DMS53 (cell line): ENCODE data around the gene USP10.

ENCODE experiments used
- DNase-seq: peaks from one replicate; lab custom pipeline; 2025; lab: John Stamatoyannopoulos, UW

USP10 gene

DNA sequence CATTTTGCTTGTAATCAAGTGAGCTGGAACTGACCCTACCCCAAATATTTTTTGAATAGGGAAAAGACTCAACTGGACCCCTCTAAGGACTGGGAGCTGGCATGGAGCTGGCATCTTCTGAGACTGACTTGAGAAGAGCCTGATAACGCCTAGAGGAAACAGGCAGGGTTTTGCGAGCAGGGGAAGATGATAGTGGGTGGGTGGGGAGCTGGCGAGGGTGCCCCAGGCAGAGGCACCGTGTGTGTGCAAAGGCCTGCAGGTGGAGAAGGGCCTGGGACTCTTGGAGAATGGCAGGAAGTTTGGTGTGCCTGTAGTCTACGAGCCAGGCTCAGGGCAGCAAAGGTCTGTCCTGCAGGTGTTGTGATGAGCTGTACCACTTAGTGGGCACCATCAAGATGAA lies 124.1 kb downstream of the USP10 start:
- DNase-seq = no peak

DNA sequence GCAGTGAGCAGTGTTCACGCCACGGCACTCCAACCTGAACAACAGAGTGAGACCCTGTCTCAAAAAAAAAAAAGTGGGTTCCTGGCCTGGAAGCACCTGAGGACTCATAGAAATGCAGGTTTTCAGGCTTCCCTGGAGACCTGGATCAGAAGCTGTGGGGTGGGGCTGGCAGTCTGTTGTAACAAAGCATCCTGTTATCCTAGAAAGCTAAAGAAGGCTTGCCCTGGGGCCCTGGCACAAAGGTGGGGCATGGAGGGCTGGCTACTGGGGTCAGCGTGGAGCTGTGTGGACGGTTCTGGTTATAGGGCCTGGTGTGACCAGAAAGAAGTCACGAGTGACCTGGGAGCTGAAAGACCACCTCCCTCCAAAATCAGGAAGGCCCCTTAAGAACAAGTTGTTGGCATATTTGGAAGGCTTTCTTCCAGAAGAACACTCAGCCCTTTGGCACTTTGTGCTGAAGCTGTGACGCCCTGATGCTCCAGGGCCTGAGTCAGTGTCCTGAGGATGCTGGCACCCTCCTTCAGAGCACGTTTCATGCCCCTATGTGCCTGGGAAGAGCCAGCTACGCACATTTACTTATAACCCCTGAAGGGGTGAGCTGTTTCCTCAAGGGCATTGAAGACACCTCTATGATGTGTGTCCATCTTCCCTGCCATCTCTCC lies 126.2 kb downstream of the USP10 start:
- no peak for DNase-seq

DNA sequence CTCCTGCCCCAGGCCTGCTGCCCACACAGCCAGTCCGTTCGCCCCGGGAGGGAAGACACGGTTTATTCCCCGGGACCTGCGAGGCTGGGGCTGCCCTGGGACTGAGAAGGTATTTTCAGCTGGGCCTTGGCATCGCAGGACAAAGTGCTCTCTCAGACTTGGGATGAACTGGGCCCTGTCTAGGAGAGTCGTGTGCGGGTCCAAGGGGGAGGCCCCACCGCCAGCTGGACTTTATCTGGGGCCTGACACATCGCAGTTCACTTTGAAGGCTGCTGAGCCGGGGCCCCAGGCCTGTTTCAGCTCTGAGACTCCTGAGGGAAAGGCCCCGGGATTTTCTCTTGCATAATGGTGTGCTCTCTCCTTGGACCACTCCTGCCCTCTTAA lies 126.8 kb downstream of the USP10 start:
- no peak for DNase-seq

DNA sequence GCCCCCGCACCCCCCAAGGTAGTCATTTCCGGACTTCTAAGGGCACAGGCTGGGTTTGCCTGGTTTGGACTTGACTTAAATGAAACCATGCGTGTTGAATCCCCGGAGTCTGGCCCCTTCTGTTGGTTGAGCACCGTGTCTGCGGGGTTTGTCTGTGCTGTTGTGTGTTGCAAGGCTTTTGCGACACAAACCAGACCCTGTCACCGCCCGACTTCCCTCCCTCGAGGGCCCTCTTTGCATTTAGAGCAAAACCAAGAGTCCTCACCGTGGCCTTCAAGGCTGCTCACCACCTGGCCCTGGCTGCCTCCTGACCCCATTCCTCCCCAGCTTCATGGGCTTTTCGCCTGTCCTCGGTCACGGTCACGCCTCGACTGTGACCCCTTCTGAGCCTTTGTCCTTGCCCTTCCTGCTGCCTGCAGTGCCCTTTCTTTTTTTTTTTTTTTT lies 127.4 kb downstream of the USP10 start:
- DNase-seq = no peak

DNA sequence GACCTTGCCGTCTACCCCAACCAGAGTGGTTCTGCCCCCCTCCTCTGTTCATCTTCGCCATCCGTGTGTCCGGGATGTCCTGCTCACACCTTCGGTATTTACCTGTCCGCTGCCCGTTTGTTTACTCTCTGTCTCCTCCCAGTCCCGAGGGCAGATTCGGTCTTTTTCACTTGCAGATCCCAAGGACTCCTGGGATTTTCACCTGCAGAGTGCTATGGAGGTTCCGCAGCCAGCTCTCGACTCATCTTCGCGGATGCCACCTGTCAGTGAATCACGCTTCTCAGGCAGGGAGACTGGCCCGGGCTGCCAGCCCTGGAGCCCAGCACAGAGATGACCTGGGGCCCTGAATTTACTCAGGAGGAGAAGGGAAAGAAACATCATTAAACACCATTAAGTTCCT lies 128.1 kb downstream of the USP10 start:
- DNase-seq = peak; percentile 62

DNA sequence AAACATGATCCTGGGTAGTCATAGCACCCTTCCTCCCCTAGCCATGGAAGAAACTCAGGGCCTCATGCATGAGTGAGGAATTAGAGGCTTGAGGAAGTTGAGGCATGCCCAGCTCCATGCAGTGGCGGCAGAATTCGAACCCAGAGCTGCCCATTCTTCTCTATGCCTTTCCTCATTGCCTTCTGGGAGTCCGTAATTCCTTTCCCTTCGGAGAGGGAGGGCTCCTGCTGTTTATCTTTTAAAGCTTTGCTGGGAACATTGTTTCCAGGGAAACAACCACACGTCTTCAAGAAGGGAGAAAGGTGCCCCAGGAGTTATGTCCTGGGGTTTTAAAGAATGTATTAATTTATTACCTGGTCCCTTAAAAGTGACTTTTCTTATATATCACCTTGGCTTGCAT lies 128.5 kb downstream of the USP10 start:
- DNase-seq = no peak
